Hepatocyte (in vitro differentiated cells): ENCODE measurements around the gene CAMK2G.

Experiments used
- EZH2 ChIP-seq: fragments of 200-600 bp; sonication (generic); IDR thresholded peaks from 2 replicates; pipeline ENCODE4 v1.6.1; 2016; ENCODE audit warnings: antibody characterized with exemption, mild to moderate bottlenecking, borderline replicate concordance
- TF ChIP-seq, protein P1 (sequence below): fragments of 200-600 bp; sonication (generic); IDR thresholded peaks from 2 replicates; pipeline ENCODE4 v1.5.1; 2016; ENCODE audit warnings: antibody characterized with exemption, mild to moderate bottlenecking; ENCODE audit not compliant: poor library complexity

DNA sequence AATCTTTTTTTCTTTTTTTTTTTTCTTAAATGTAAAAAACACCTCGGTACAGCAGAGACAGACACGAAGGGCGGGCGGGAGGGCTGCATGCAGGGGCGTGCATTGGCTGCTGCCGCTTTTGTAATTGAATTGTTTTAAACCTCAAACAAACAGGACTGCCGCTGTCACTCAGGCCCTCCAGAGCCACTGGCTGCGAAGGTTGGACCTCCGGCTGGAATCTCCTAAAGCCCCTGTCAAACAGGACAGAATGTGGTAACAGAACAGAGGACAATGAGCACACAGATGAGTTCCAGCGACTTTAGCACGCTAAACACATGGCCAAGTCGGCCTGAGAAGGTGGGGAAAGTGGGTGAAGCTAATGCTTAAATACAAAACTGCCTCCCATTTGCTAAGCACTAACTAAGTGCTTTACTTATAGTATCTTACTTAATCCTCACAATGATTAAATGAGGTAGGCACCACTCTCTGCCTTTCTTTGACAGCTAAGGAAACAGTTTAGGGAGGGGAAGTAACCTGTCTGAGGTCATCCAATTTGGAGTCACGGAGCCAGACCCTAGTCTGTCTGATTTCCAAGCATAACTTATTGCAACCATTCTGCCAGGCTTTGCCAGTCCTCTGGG, 60.0 kb downstream of the CAMK2G start:
- no peak for TF ChIP-seq EZH2
- TF ChIP-seq, protein P1, sequence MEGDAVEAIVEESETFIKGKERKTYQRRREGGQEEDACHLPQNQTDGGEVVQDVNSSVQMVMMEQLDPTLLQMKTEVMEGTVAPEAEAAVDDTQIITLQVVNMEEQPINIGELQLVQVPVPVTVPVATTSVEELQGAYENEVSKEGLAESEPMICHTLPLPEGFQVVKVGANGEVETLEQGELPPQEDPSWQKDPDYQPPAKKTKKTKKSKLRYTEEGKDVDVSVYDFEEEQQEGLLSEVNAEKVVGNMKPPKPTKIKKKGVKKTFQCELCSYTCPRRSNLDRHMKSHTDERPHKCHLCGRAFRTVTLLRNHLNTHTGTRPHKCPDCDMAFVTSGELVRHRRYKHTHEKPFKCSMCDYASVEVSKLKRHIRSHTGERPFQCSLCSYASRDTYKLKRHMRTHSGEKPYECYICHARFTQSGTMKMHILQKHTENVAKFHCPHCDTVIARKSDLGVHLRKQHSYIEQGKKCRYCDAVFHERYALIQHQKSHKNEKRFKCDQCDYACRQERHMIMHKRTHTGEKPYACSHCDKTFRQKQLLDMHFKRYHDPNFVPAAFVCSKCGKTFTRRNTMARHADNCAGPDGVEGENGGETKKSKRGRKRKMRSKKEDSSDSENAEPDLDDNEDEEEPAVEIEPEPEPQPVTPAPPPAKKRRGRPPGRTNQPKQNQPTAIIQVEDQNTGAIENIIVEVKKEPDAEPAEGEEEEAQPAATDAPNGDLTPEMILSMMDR, result no peak
